Activated naive CD8-positive, alpha-beta T cell treated with anti-CD3 and anti-CD28 coated beads, Interleukin-2, amount 10 ng/mL, durations not matched to agents 7 days and 5 days (primary cell): ENCODE data around the gene NR3C2. TPM values are rescaled to one million over a fixed set of nuclear protein-coding genes. Genes with fewer than 3 reads are reported as not detected.

Experiments
- ATAC-seq: fragments of 150-1000 bp; cut with Tn5 transposase; one replicate; pipeline ENCODE4 v1.10.0; 2021; ENCODE audit warnings: low read depth, moderate library complexity
- POLR2A ChIA-PET: fragments of 350-600 bp; sonication (Branson Sonifier 250); formaldehyde crosslinking; loops from one replicate; lab custom pipeline; 2021; ENCODE audit warnings: antibody characterized with exemption; lab: Charles Lee
- DNase-seq: peaks from one replicate; pipeline ENCODE4 v3.0.0; 2021
- H3K27ac Mint-ChIP-seq: one replicate; pipeline ENCODE4 v1.8.0; 2022; ENCODE audit warnings: mild to moderate bottlenecking, mixed read lengths
- H3K27me3 Mint-ChIP-seq: one replicate; pipeline ENCODE4 v1.8.0; 2022; ENCODE audit warnings: mild to moderate bottlenecking, moderate library complexity, mixed read lengths
- H3K36me3 Mint-ChIP-seq: one replicate; pipeline ENCODE4 v1.8.0; 2021; ENCODE audit warnings: mild to moderate bottlenecking, mixed read lengths
- H3K4me1 Mint-ChIP-seq: one replicate; pipeline ENCODE4 v1.8.0; 2021; ENCODE audit warnings: mixed read lengths
- H3K4me3 Mint-ChIP-seq: one replicate; pipeline ENCODE4 v1.8.0; 2022; ENCODE audit warnings: mild to moderate bottlenecking, moderate library complexity, mixed read lengths
- H3K9me3 Mint-ChIP-seq: one replicate; pipeline ENCODE4 v1.8.0; 2021; ENCODE audit warnings: mixed read lengths
- total RNA-seq, 2 experiments: library from RNA; stranded (reverse); gene quantifications; one replicate each; pipeline ENCODE4 v1.2.3, GENCODE V29; 2021

Gene NR3C2
- total RNA-seq, 2 experiments from 2014 or later = 19.5 to 24.4 TPM

DNA sequence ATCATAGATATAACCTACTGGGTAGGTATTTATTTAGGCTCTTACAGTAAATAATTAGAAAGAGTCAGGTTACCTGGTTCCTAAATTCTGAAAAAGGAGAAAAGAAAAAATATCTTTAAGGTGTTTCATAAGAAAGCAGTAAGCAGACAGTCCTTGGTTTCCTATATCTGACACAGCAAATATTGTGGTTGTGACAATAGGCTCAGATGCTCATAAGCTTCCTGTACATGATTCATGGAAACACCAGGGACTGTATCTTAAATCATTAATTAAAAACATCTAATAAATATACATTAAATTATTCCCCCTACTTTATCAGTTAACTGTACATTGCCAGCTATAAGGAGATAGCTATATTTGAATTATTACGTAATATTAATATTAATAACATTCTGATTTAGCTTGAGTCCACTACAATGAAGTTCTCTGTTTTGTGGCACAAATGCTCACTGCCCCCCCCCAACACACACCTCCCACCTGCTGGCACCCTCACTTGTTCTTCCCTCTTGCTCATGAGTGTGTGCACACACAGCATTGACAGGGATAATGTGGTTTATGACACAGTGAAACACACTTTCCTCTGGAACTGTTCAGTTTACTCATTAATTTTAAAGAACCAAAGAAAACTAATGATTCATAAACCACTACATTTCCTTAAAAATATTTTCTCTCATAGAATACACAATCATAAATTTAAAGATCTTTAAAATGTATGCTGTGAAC, 187.4 kb downstream of the NR3C2 start:
- H3K36me3 Mint-ChIP-seq = peaks cover 8% of the 10 kb centered on the region
- ATAC-seq (no peak), DNase-seq (no peak)
- H3K4me3 Mint-ChIP-seq = no peak overlapping the region
- H3K4me1 Mint-ChIP-seq = no peaks in the 10 kb centered on the region
- no peaks in the 10 kb centered on the region for H3K9me3 Mint-ChIP-seq
- no peaks in the 10 kb centered on the region for H3K27me3 Mint-ChIP-seq
- no peak overlapping the region for H3K27ac Mint-ChIP-seq
- POLR2A ChIA-PET = no interaction called here

GRCh38 chr4:148253768-148254167, 188.4 kb downstream of the NR3C2 start:
- H3K27me3 Mint-ChIP-seq = no peaks in the 10 kb centered on the region
- no peak for DNase-seq
- peaks cover 8% of the 10 kb centered on the region for H3K36me3 Mint-ChIP-seq
- no peak overlapping the region for H3K4me3 Mint-ChIP-seq
- no peak for ATAC-seq
- H3K4me1 Mint-ChIP-seq = no peaks in the 10 kb centered on the region
- no peak overlapping the region for H3K27ac Mint-ChIP-seq
- POLR2A ChIA-PET = no interaction called here
- no peaks in the 10 kb centered on the region for H3K9me3 Mint-ChIP-seq

GRCh38 chr4:148248824-148249223, 193.4 kb downstream of the NR3C2 start:
- H3K9me3 Mint-ChIP-seq = no peaks in the 10 kb centered on the region
- no peaks in the 10 kb centered on the region for H3K27me3 Mint-ChIP-seq
- H3K27ac Mint-ChIP-seq = no peak overlapping the region
- peaks cover 1% of the 10 kb centered on the region for H3K4me1 Mint-ChIP-seq
- DNase-seq (no peak), ATAC-seq (no peak)
- POLR2A ChIA-PET = no interaction called here
- no peak overlapping the region for H3K4me3 Mint-ChIP-seq
- peaks cover 7% of the 10 kb centered on the region for H3K36me3 Mint-ChIP-seq

- no peak for DNase-seq
- POLR2A ChIA-PET = no interaction called here
- peaks cover 4% of the 10 kb centered on the region for H3K36me3 Mint-ChIP-seq
- no peaks in the 10 kb centered on the region for H3K27me3 Mint-ChIP-seq
- H3K4me1 Mint-ChIP-seq = peaks cover 3% of the 10 kb centered on the region
- no peak overlapping the region for H3K27ac Mint-ChIP-seq
- H3K4me3 Mint-ChIP-seq = no peak overlapping the region
- ATAC-seq = no peak
- H3K9me3 Mint-ChIP-seq = no peaks in the 10 kb centered on the region
Measured at GRCh38 chr4:148245015-148245414, 197.2 kb downstream of the NR3C2 start.

GRCh38 chr4:148243837-148244236, 198.4 kb downstream of the NR3C2 start:
- Mint-ChIP-seq H3K4me1 (peaks cover 9% of the 10 kb centered on the region), H3K4me3 (no peak overlapping the region), H3K9me3 (no peaks in the 10 kb centered on the region), H3K27ac (no peak overlapping the region), H3K27me3 (no peaks in the 10 kb centered on the region), H3K36me3 (peaks cover 4% of the 10 kb centered on the region)
- ATAC-seq (no peak), DNase-seq (no peak)
- POLR2A ChIA-PET = no interaction called here

GRCh38 chr4:148240241-148240640, 202.0 kb downstream of the NR3C2 start:
- no peaks in the 10 kb centered on the region for H3K27me3 Mint-ChIP-seq
- no peak overlapping the region for H3K27ac Mint-ChIP-seq
- H3K9me3 Mint-ChIP-seq = no peaks in the 10 kb centered on the region
- peaks cover 8% of the 10 kb centered on the region for H3K4me1 Mint-ChIP-seq
- ATAC-seq (no peak), DNase-seq (no peak)
- POLR2A ChIA-PET = no interaction called here
- peaks cover 4% of the 10 kb centered on the region for H3K36me3 Mint-ChIP-seq
- no peak overlapping the region for H3K4me3 Mint-ChIP-seq

- POLR2A ChIA-PET = no interaction called here
- DNase-seq (no peak), ATAC-seq (no peak)
Measured at GRCh38 chr4:148239494-148239985, 202.7 kb downstream of the NR3C2 start.

DNA sequence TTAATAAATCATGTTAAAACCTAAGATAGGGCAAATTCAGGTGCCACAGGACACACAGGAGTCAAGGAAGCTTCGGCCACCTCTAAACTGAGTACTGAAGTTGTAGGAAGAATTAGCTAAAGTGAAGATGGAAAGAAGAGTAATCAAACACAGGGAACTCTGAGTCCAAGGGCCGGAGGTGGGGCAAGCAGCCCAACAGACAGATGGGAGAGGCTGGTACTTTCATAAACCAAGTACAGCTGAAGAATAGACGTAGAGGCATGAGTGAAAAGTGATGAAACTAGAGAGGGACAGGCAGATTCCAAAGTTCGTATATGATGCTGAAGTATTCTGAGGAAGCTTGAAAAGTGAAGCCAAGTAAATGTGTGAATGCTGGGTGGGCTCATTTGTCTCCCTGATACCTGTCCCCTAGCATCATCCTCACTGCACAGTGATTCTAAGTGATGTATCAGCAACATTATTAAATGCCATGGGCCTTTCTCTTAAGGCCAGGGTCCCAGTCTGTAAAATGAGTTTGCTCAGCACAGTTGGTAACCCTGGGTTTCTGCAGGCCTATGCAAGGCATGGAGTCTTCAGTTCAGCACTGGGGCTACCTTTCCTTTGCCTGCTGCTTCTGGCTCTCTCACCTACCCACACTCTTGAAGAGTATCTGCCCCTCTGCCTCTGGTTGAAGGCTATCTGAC, 203.3 kb downstream of the NR3C2 start:
- DNase-seq (no peak), ATAC-seq (no peak)
- no peak overlapping the region for H3K27ac Mint-ChIP-seq
- POLR2A ChIA-PET = no interaction called here
- no peaks in the 10 kb centered on the region for H3K27me3 Mint-ChIP-seq
- peaks cover 4% of the 10 kb centered on the region for H3K36me3 Mint-ChIP-seq
- peaks cover 8% of the 10 kb centered on the region for H3K4me1 Mint-ChIP-seq
- H3K4me3 Mint-ChIP-seq = no peak overlapping the region
- H3K9me3 Mint-ChIP-seq = no peaks in the 10 kb centered on the region

More at GRCh38 chr4:148239494-148239985, 202.7 kb downstream of the NR3C2 start:
- Mint-ChIP-seq H3K27me3 (no peaks in the 10 kb centered on the region), H3K27ac (no peak overlapping the region), H3K4me1 (peaks cover 8% of the 10 kb centered on the region), H3K36me3 (peaks cover 4% of the 10 kb centered on the region), H3K4me3 (no peak overlapping the region), H3K9me3 (no peaks in the 10 kb centered on the region)

GRCh38 chr4:148238086-148238485, 204.1 kb downstream of the NR3C2 start:
- peaks cover 8% of the 10 kb centered on the region for H3K4me1 Mint-ChIP-seq
- DNase-seq = no peak
- POLR2A ChIA-PET = no interaction called here
- no peak overlapping the region for H3K4me3 Mint-ChIP-seq
- H3K27ac Mint-ChIP-seq = no peak overlapping the region
- H3K9me3 Mint-ChIP-seq = peaks cover under 1% of the 10 kb centered on the region
- H3K36me3 Mint-ChIP-seq = peaks cover 4% of the 10 kb centered on the region
- no peak for ATAC-seq
- no peaks in the 10 kb centered on the region for H3K27me3 Mint-ChIP-seq

GRCh38 chr4:148235809-148236208, 206.4 kb downstream of the NR3C2 start:
- Mint-ChIP-seq H3K9me3 (peaks cover 2% of the 10 kb centered on the region), H3K4me3 (no peak overlapping the region), H3K4me1 (peaks cover 6% of the 10 kb centered on the region), H3K36me3 (peaks cover 3% of the 10 kb centered on the region), H3K27me3 (no peaks in the 10 kb centered on the region), H3K27ac (no peak overlapping the region)
- POLR2A ChIA-PET = no interaction called here
- ATAC-seq (no peak), DNase-seq (no peak)

DNA sequence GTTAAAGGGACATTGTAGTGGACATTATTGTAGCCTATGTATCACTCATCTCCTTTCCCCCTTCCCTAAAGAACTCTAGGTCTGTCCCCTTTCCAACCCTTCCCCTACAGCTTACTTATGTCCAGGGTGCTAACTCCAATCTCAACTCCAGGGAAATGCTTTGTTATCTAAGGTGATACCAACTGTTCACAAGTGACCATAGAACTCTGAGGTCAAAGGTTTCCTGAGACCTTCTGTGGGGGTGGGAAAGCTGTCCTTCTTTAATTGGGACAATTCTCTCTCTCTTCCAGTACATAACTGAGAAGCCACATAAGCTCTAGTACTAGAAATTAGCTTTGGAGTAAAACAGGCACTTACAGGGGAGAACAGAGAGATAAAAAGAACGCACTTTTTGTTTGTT, 212.4 kb downstream of the NR3C2 start:
- DNase-seq = no peak
- no peak for ATAC-seq
- Mint-ChIP-seq H3K9me3 (peaks cover 4% of the 10 kb centered on the region), H3K27ac (no peak overlapping the region), H3K4me1 (no peaks in the 10 kb centered on the region), H3K4me3 (no peak overlapping the region), H3K27me3 (no peaks in the 10 kb centered on the region), H3K36me3 (peaks cover 8% of the 10 kb centered on the region)
- POLR2A ChIA-PET = no interaction called here

DNA sequence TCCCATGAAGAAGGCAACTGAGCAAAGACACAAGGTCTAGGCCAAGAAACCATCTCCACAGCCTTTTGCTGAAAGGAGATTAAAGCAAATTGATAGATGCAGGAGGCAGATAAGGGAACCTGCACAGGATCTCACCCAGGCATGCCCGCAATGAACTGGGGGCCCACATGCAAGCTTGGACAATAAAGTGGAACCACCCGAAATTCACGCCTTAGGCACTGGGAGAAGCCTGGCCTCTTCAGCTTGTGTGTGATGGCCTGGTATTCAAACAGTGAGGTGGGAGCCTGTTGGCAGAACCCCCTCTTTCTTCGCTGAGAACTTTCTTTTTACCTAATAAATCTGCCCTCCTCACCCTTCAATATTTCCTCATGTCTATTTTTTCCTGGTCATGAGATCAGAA, 213.2 kb downstream of the NR3C2 start:
- no peak for DNase-seq
- no peak overlapping the region for H3K4me3 Mint-ChIP-seq
- H3K4me1 Mint-ChIP-seq = no peaks in the 10 kb centered on the region
- POLR2A ChIA-PET = no interaction called here
- no peak for ATAC-seq
- H3K9me3 Mint-ChIP-seq = peaks cover 4% of the 10 kb centered on the region
- H3K27me3 Mint-ChIP-seq = no peaks in the 10 kb centered on the region
- H3K36me3 Mint-ChIP-seq = peaks cover 8% of the 10 kb centered on the region
- H3K27ac Mint-ChIP-seq = no peak overlapping the region

DNA sequence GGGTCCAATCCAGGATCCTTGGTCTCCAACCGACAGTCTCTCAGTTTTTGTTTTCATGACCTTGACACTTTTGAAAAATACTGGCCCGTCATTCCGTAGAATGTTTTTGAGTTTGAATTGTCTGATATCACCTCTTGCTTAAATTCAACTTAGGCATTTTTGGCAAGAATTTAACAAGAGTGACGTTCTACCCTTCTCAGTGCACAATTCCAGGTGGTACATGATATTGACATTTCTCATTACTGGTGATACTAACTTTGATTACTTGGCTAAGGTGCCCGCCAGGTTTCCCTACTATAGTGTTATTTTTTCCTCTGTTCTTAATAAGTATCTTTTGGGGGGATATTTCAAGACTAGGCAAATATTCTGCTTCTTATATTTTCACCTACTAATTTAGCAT, 215.1 kb downstream of the NR3C2 start:
- no peak for DNase-seq
- Mint-ChIP-seq H3K4me3 (no peak overlapping the region), H3K27ac (no peak overlapping the region), H3K4me1 (no peaks in the 10 kb centered on the region), H3K9me3 (peaks cover 2% of the 10 kb centered on the region), H3K27me3 (no peaks in the 10 kb centered on the region), H3K36me3 (peaks cover 8% of the 10 kb centered on the region)
- no peak for ATAC-seq
- POLR2A ChIA-PET = no interaction called here

DNA sequence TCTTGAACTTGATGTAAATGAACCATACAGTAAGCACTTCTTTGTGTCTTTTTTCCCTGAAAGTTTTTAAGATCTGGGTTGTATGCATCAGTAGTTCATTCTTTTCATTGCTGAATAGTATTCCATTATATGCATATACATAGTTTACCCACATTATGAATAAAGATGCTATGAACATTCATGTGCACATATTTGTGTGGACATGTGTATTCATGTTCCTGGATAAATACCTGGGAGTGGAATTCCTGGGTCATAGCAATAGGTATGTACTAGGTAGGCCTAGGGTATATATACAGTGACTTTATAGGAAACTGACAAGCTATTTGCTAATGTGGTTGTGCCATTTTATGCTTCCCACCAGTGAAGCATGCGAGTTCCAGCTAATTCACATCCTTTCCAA, 215.9 kb downstream of the NR3C2 start:
- Mint-ChIP-seq H3K4me3 (no peak overlapping the region), H3K27ac (no peak overlapping the region), H3K27me3 (no peaks in the 10 kb centered on the region), H3K9me3 (peaks cover 2% of the 10 kb centered on the region), H3K4me1 (no peaks in the 10 kb centered on the region), H3K36me3 (peaks cover 5% of the 10 kb centered on the region)
- ATAC-seq = no peak
- POLR2A ChIA-PET = no interaction called here
- DNase-seq = no peak
